HL-60 (cell line): Measurements from ENCODE around the gene ZNF423.

Source experiments
- DNase-seq, 2 experiments: peaks; one replicate each; pipeline ENCODE4 v3.0.0-alpha.2; 2010 to 2020; ENCODE audit warnings: low read depth in 1 of 2, low spot score in 1 of 2
- H3K27ac ChIP-seq: fragments of 250-450 bp; sonication (Bioruptor Pico); replicated peaks from 2 replicates; pipeline ENCODE4 v1.5.1; 2020; ENCODE audit warnings: mild to moderate bottlenecking, moderate library complexity
- H3K27me3 ChIP-seq: fragments of 250-450 bp; sonication (Bioruptor Pico); 2 replicates; pipeline ENCODE4 v1.5.1; 2021; ENCODE audit warnings: mild to moderate bottlenecking, moderate library complexity; ENCODE audit not compliant: insufficient read depth, poor library complexity, severe bottlenecking
- H3K4me3 ChIP-seq: replicated peaks from 2 replicates; pipeline ENCODE4 v1.5.1; 2011; ENCODE audit warnings: mild to moderate bottlenecking, control low read depth, low read length; ENCODE audit not compliant: insufficient read depth
- CTCF ChIP-seq: IDR thresholded peaks from one replicate; pipeline ENCODE4 v1.5.1; 2011; ENCODE audit warnings: low read length, control low read depth, inconsistent platforms; ENCODE audit not compliant: insufficient read depth
- GABPA ChIP-seq: IDR thresholded peaks from 2 replicates; pipeline ENCODE4 v1.6.1; 2012; ENCODE audit warnings: low read depth
- POLR2AphosphoS5 ChIP-seq: IDR thresholded peaks from 2 replicates; pipeline ENCODE4 v1.6.1; 2012; ENCODE audit warnings: low read depth
- SPI1 ChIP-seq: IDR thresholded peaks from 2 replicates; pipeline ENCODE4 v1.6.1; 2012; ENCODE audit warnings: low read depth, mild to moderate bottlenecking, borderline replicate concordance
- TF ChIP-seq, protein P1 (sequence below): IDR thresholded peaks from 2 replicates; pipeline ENCODE4 v1.6.1; 2012; ENCODE audit warnings: low read depth; ENCODE audit not compliant: insufficient replicate concordance

Gene ZNF423

DNA sequence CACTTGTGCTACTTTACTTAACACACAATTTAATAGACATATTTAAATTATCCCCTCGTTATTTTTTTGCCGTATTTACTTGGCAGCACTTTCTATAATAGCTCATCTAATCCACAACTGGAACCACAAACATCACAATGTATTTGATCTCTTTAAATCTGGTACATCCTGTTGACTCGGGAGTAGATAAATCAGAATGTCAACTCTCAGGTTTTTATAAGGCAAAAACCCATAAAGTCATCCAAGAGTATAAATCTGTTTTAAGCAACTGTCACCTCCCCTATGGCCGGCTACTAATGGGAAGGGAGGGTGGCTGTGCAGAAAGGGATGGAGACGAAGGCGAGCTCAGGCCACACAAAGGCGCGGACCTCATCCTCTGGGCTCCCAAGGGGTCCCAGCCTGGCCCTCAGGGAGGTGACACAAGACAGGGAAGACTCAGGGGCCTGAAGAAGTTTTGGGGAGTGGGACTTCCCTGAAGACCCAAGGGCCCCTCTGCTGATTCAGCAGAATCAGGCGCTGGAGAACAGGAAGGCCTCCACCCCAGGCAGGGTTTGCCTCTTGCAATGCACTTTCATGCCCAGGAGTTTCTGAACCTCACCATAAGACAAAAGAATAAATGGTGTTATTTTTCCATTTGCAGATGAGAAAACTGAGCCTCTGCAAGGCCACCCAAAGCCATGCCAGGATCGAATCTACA is 122.5 kb downstream of the ZNF423 start:
- DNase-seq: no peak
- Histone ChIP-seq H3K27me3 (no peaks in the 10 kb centered on the region), H3K4me3 (no peak overlapping the region), H3K27ac (no peak overlapping the region)
- TF ChIP-seq GABPA: no peak
- no peak for TF ChIP-seq SPI1
- TF ChIP-seq, protein P1, sequence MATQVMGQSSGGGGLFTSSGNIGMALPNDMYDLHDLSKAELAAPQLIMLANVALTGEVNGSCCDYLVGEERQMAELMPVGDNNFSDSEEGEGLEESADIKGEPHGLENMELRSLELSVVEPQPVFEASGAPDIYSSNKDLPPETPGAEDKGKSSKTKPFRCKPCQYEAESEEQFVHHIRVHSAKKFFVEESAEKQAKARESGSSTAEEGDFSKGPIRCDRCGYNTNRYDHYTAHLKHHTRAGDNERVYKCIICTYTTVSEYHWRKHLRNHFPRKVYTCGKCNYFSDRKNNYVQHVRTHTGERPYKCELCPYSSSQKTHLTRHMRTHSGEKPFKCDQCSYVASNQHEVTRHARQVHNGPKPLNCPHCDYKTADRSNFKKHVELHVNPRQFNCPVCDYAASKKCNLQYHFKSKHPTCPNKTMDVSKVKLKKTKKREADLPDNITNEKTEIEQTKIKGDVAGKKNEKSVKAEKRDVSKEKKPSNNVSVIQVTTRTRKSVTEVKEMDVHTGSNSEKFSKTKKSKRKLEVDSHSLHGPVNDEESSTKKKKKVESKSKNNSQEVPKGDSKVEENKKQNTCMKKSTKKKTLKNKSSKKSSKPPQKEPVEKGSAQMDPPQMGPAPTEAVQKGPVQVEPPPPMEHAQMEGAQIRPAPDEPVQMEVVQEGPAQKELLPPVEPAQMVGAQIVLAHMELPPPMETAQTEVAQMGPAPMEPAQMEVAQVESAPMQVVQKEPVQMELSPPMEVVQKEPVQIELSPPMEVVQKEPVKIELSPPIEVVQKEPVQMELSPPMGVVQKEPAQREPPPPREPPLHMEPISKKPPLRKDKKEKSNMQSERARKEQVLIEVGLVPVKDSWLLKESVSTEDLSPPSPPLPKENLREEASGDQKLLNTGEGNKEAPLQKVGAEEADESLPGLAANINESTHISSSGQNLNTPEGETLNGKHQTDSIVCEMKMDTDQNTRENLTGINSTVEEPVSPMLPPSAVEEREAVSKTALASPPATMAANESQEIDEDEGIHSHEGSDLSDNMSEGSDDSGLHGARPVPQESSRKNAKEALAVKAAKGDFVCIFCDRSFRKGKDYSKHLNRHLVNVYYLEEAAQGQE: no peak
- no peak for TF ChIP-seq CTCF
- TF ChIP-seq POLR2AphosphoS5: no peak

- TF ChIP-seq CTCF (no peak), POLR2AphosphoS5 (no peak), SPI1 (no peak)
- H3K27ac ChIP-seq: no peak overlapping the region
- H3K4me3 ChIP-seq: no peak overlapping the region
- H3K27me3 ChIP-seq: no peaks in the 10 kb centered on the region
- no peak for DNase-seq
Measured at GRCh38 chr16:49731911-49732310, 124.0 kb downstream of the ZNF423 start.

- Histone ChIP-seq H3K4me3 (no peak overlapping the region), H3K27ac (no peak overlapping the region), H3K27me3 (no peaks in the 10 kb centered on the region)
- TF ChIP-seq, protein P1: no peak
- TF ChIP-seq SPI1 (no peak), CTCF (no peak), POLR2AphosphoS5 (no peak), GABPA (no peak)
- no peak for DNase-seq
Measured at GRCh38 chr16:49730772-49731171, 125.1 kb downstream of the ZNF423 start.

- Histone ChIP-seq H3K27me3 (no peaks in the 10 kb centered on the region), H3K4me3 (no peak overlapping the region), H3K27ac (no peak overlapping the region)
- TF ChIP-seq POLR2AphosphoS5 (no peak), SPI1 (no peak)
- DNase-seq: no peak
Measured at GRCh38 chr16:49727611-49728010, 128.3 kb downstream of the ZNF423 start.
